HS-27A (cell line): ENCODE data around the gene MFAP2.
"Not testable (repeated sequence)": the region's sequence is repeated elsewhere in the genome, so short reads cannot be mapped to it uniquely, and the experiment has no call there.

Source experiments
- DNase-seq: peaks from one replicate; pipeline ENCODE4 v3.0.0-alpha.2; 2012; ENCODE audit warnings: low read depth, missing footprints

The MFAP2 gene

GRCh38 chr1:16929146-16930041 lies 51.0 kb downstream of the MFAP2 start:
- DNase-seq: not testable (repeated sequence)

- DNase-seq: no peak
These were observed 52.5 kb downstream of the MFAP2 start for GRCh38 chr1:16927711-16928485.

- no peak for DNase-seq
These were observed 53.2 kb downstream of the MFAP2 start for GRCh38 chr1:16927256-16927655.

- no peak for DNase-seq
These were observed 53.8 kb downstream of the MFAP2 start for GRCh38 chr1:16926491-16927073.

GRCh38 chr1:16925635-16926490 lies 54.6 kb downstream of the MFAP2 start:
- DNase-seq: no peak

- DNase-seq: no peak
These were observed 55.4 kb downstream of the MFAP2 start for GRCh38 chr1:16924919-16925477.
